Large intestine (tissue), 3 donors: ENCODE measurements around the gene SH3GL3. TPM values are rescaled to one million over a fixed set of nuclear protein-coding genes. Genes with fewer than 3 reads are reported as not detected.
A peak's percentile ranks its signal among the peaks of the same experiment; 100 is the strongest.

ENCODE experiments used
- DNase-seq, 2 donors: peaks; one replicate each; pipeline versions ENCODE4 v3.0.0 to v3.0.0-alpha.2; 2013
- H3K27ac ChIP-seq: one replicate; pipeline ENCODE4 v1.5.1; 2013; ENCODE audit warnings: low read length
- H3K27me3 ChIP-seq: 2 replicates; pipeline ENCODE4 v1.6.1; 2013; ENCODE audit warnings: low read length; ENCODE audit not compliant: control insufficient read depth, insufficient read depth
- H3K36me3 ChIP-seq: 2 replicates; pipeline ENCODE4 v1.6.1; 2013; ENCODE audit warnings: low read length; ENCODE audit not compliant: control insufficient read depth, insufficient read depth
- H3K4me1 ChIP-seq: one replicate; pipeline ENCODE4 v1.6.1; 2013; ENCODE audit warnings: low read length; ENCODE audit not compliant: control insufficient read depth, insufficient read depth
- H3K4me3 ChIP-seq: one replicate; pipeline ENCODE4 v1.5.1; 2013; ENCODE audit warnings: low read length
- H3K9me3 ChIP-seq: one replicate; pipeline ENCODE4 v1.6.1; 2013; ENCODE audit warnings: mild to moderate bottlenecking, low read depth, low read length, moderate library complexity; ENCODE audit not compliant: control insufficient read depth
- WGBS: methylation state at CpG from one replicate; pipeline ENCODE4 v1.1.5; 2013; ENCODE audit warnings: low lambda C conversion rate; ENCODE audit not compliant: insufficient coverage; 5-methylcytosine and 5-hydroxymethylcytosine counted together
- polyA plus RNA-seq: library from polyadenylated mRNA; unstranded; fragments of 120-200 nt; gene quantifications from one replicate; pipeline ENCODE4 v1.2.1, GENCODE V29; 2013

SH3GL3 gene
- polyA plus RNA-seq, 1 donor: 4.7 TPM

GRCh38 chr15:83644439-83644838, 197.3 kb downstream of the SH3GL3 start:
- DNase-seq: no peak
- WGBS: no CpG with 5 or more reads among the region's 1 CpG
- Histone ChIP-seq H3K9me3 (no peaks in the 10 kb centered on the region), H3K27me3 (no peaks in the 10 kb centered on the region), H3K4me1 (no peaks in the 10 kb centered on the region), H3K36me3 (no peaks in the 10 kb centered on the region), H3K4me3 (no peak overlapping the region), H3K27ac (no peak overlapping the region)

- H3K27me3 ChIP-seq: peaks cover 33% of the 10 kb centered on the region
- H3K4me3 ChIP-seq: no peak overlapping the region
- WGBS: no CpG with 5 or more reads among the region's 2 CpGs
- H3K4me1 ChIP-seq: no peaks in the 10 kb centered on the region
- DNase-seq: no peak
- no peak overlapping the region for H3K27ac ChIP-seq
- H3K9me3 ChIP-seq: peaks cover 3% of the 10 kb centered on the region
- no peaks in the 10 kb centered on the region for H3K36me3 ChIP-seq
Observed at GRCh38 chr15:83650831-83651230, 203.7 kb downstream of the SH3GL3 start.

- Histone ChIP-seq H3K36me3 (no peaks in the 10 kb centered on the region), H3K27ac (no peak overlapping the region), H3K9me3 (peaks cover 3% of the 10 kb centered on the region), H3K4me3 (no peak overlapping the region), H3K27me3 (peaks cover 36% of the 10 kb centered on the region), H3K4me1 (no peaks in the 10 kb centered on the region)
- no peak for DNase-seq
- 85% methylated on average over 5 of the region's 6 CpGs for WGBS
Observed at GRCh38 chr15:83651541-83651940, 204.4 kb downstream of the SH3GL3 start.

- H3K27ac ChIP-seq: no peak overlapping the region
- H3K4me3 ChIP-seq: no peak overlapping the region
- no peaks in the 10 kb centered on the region for H3K36me3 ChIP-seq
- peaks cover 3% of the 10 kb centered on the region for H3K9me3 ChIP-seq
- H3K4me1 ChIP-seq: no peaks in the 10 kb centered on the region
- WGBS: no CpG with 5 or more reads among the region's 5 CpGs
- peaks cover 36% of the 10 kb centered on the region for H3K27me3 ChIP-seq
- no peak for DNase-seq
Observed at GRCh38 chr15:83652626-83653204, 205.6 kb downstream of the SH3GL3 start.

GRCh38 chr15:83653288-83653638, 206.1 kb downstream of the SH3GL3 start:
- Histone ChIP-seq H3K9me3 (peaks cover 3% of the 10 kb centered on the region), H3K27me3 (peaks cover 36% of the 10 kb centered on the region), H3K4me1 (no peaks in the 10 kb centered on the region), H3K36me3 (no peaks in the 10 kb centered on the region), H3K4me3 (no peak overlapping the region), H3K27ac (no peak overlapping the region)
- DNase-seq: no peak
- no CpG with 5 or more reads among the region's 18 CpGs for WGBS

- no peak within 1 kb of the TSS for H3K27ac ChIP-seq
- H3K36me3 ChIP-seq: no peaks in the 10 kb centered on the region
- H3K27me3 ChIP-seq: peaks cover 36% of the 10 kb centered on the region
- WGBS: no CpG with 5 or more reads among the region's 105 CpGs
- H3K9me3 ChIP-seq: peaks cover 3% of the 10 kb centered on the region
- H3K4me3 ChIP-seq: peak within 1 kb of the TSS; percentile 42
- peak; percentile 12 to 41 for DNase-seq
- no peaks in the 10 kb centered on the region for H3K4me1 ChIP-seq
Observed at GRCh38 chr15:83653639-83654378, 206.7 kb downstream of the SH3GL3 start, which contains the start of gene ADAMTSL3. Gene ADAMTSL3, plus strand, starts transcription at chr15:83654123. Its CDS starts 1,639 bp downstream, at chr15:83655762.

GRCh38 chr15:83654379-83655236, 207.5 kb downstream of the SH3GL3 start:
- peaks cover 3% of the 10 kb centered on the region for H3K9me3 ChIP-seq
- H3K4me1 ChIP-seq: no peaks in the 10 kb centered on the region
- H3K27ac ChIP-seq: no peak overlapping the region
- H3K27me3 ChIP-seq: peaks cover 36% of the 10 kb centered on the region
- no CpG with 5 or more reads among the region's 67 CpGs for WGBS
- DNase-seq: no peak
- no peaks in the 10 kb centered on the region for H3K36me3 ChIP-seq
- H3K4me3 ChIP-seq: peak overlapping the region; percentile 42

GRCh38 chr15:83655237-83655616, 208.1 kb downstream of the SH3GL3 start:
- peaks cover 36% of the 10 kb centered on the region for H3K27me3 ChIP-seq
- no peak overlapping the region for H3K27ac ChIP-seq
- DNase-seq: no peak
- H3K4me1 ChIP-seq: no peaks in the 10 kb centered on the region
- no peaks in the 10 kb centered on the region for H3K36me3 ChIP-seq
- peaks cover 3% of the 10 kb centered on the region for H3K9me3 ChIP-seq
- H3K4me3 ChIP-seq: peak overlapping the region; percentile 42
- WGBS: no CpG with 5 or more reads among the region's 8 CpGs

- DNase-seq: no peak
- Histone ChIP-seq H3K4me3 (no peak overlapping the region), H3K9me3 (peaks cover 3% of the 10 kb centered on the region), H3K27me3 (peaks cover 36% of the 10 kb centered on the region), H3K36me3 (no peaks in the 10 kb centered on the region), H3K27ac (no peak overlapping the region), H3K4me1 (no peaks in the 10 kb centered on the region)
- no CpG with 5 or more reads among the region's 5 CpGs for WGBS
Observed at GRCh38 chr15:83656192-83656591, 209.1 kb downstream of the SH3GL3 start.

GRCh38 chr15:83656943-83657528, 209.9 kb downstream of the SH3GL3 start:
- H3K36me3 ChIP-seq: no peaks in the 10 kb centered on the region
- no peak overlapping the region for H3K27ac ChIP-seq
- no peaks in the 10 kb centered on the region for H3K4me1 ChIP-seq
- H3K9me3 ChIP-seq: peaks cover 3% of the 10 kb centered on the region
- no peak overlapping the region for H3K4me3 ChIP-seq
- WGBS: 100% methylated on average over 1 of the region's 10 CpGs
- H3K27me3 ChIP-seq: peaks cover 35% of the 10 kb centered on the region
- no peak for DNase-seq
